ENCODE results near the gene RHOF. TPM values are rescaled to one million over a fixed set of nuclear protein-coding genes. Genes with fewer than 3 reads are reported as not detected.

The RHOF gene
- total RNA-seq, 1 experiment from 2014 or later, result 29.1 TPM

DNA sequence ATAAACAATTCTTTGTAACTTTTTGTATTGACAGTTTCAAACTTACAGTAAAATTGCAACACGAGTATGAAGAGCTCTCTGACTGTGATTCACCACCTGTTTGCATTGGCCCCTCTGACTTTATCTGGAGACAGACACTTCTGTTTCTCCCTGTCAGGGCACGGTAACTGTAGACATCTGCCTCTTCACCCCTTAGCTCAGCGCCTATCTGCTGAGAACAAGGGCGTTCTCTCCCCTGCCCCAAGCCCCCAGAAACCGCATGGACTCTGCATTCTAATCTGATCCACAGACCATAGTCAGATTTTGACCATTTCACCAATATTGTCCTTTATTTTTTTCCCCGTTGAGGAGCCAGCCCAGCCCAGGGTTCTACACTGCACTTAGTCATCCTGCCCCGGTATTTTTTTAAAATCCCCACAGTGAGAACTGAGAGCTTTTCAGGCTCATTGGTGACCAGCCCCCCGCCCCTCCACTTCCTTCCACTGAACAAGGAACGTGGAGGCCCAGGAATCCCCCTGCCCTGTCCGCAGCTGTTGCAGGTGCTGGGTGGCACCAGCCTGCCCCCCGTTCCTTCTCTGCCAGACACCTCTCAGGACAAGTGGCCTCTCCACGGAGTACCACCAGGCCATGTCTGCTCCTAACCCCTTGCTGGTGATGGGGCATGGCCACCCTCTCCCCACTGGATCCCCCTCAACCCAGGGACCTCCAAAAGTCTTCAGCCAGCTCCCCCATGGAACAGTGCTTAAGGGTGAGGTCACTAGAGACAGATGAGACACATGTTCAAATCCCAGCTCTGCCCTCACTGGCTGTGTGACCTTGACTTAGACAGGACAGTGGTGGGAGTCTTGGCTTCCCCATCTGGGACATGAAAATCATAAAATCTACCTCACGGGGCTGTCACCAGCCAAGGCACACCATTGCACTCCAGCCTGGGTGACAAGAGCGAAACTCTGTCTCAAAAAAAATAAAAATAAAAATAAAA lies 11.2 kb downstream of the RHOF start:
- H2BK15ac ChIP-seq (ENCODE audit: low read depth, low read length), result no peak overlapping the region

More for the DNA sequence above, 11.2 kb downstream of the RHOF start:
- Histone ChIP-seq H3K23ac (ENCODE audit: insufficient read length, low read depth, low read length) (no peak overlapping the region), H3K4me1 (ENCODE audit: insufficient read depth, low read length) (no peaks in the 10 kb centered on the region), H3K79me1 (ENCODE audit: insufficient read depth, low read depth, low read length, poor library complexity, severe bottlenecking) (no peaks in the 10 kb centered on the region), H3K23me2 (ENCODE audit: insufficient read length, low read depth, low read length, poor library complexity, severe bottlenecking) (no peaks in the 10 kb centered on the region), H4K91ac (ENCODE audit: insufficient read length, low read depth, low read length) (no peak overlapping the region), H2BK120ac (ENCODE audit: low read depth, low read length, poor library complexity, severe bottlenecking) (no peak overlapping the region), H4K8ac (replicated peaks; ENCODE audit: insufficient read length, low read depth, low read length) (no peak overlapping the region), H4K20me1 (ENCODE audit: control insufficient read depth, insufficient read depth, insufficient read length) (no peaks in the 10 kb centered on the region), H3K56ac (ENCODE audit: insufficient read length, low read depth, low read length) (no peak overlapping the region), H3K27ac (ENCODE audit: insufficient read length, low read depth, low read length) (no peak overlapping the region), H4K5ac (ENCODE audit: insufficient read length, low read depth, low read length) (no peak overlapping the region), H3K27me3 (ENCODE audit: insufficient read depth, low read length) (no peaks in the 10 kb centered on the region), H3K14ac (ENCODE audit: insufficient read depth, low read length) (no peak overlapping the region), H3K4ac (ENCODE audit: low read depth, low read length) (no peak overlapping the region), H3K4me2 (ENCODE audit: insufficient read depth, insufficient read length, low read length) (no peak overlapping the region), H2AK5ac (ENCODE audit: insufficient read length, low read length) (no peak overlapping the region), H2BK12ac (ENCODE audit: insufficient read length, low read depth, low read length) (no peak overlapping the region), H3K79me2 (ENCODE audit: insufficient read depth, low read length) (no peaks in the 10 kb centered on the region), H3T11ph (ENCODE audit: low read length) (no peak overlapping the region), H2AFZ (ENCODE audit: low read length) (no peak overlapping the region), H2BK5ac (ENCODE audit: insufficient read length, low read length) (no peak overlapping the region), H3K9me3 (ENCODE audit: control insufficient read depth, low read depth, low read length) (no peaks in the 10 kb centered on the region), H2BK20ac (ENCODE audit: low read depth, low read length, poor library complexity, severe bottlenecking) (no peak overlapping the region), H3K9ac (ENCODE audit: extremely low read depth, insufficient read length, low read length) (no peak overlapping the region), H3K18ac (ENCODE audit: insufficient read length, low read depth, low read length) (no peak overlapping the region)
- peaks cover 5% of the 10 kb centered on the region; the same call in 1 of the 2 replicates for H3K27me3 Mint-ChIP-seq (ENCODE audit: low read depth)
- H3K4me3 Mint-ChIP-seq, result peak overlapping the region in 1 of 2 experiments; percentile 38; a peak in 1 of 5 replicates
- H3K4me1 Mint-ChIP-seq, result peaks cover 11 to 15% of the 10 kb centered on the region in 2 experiments
- TF ChIP-seq, protein P1, sequence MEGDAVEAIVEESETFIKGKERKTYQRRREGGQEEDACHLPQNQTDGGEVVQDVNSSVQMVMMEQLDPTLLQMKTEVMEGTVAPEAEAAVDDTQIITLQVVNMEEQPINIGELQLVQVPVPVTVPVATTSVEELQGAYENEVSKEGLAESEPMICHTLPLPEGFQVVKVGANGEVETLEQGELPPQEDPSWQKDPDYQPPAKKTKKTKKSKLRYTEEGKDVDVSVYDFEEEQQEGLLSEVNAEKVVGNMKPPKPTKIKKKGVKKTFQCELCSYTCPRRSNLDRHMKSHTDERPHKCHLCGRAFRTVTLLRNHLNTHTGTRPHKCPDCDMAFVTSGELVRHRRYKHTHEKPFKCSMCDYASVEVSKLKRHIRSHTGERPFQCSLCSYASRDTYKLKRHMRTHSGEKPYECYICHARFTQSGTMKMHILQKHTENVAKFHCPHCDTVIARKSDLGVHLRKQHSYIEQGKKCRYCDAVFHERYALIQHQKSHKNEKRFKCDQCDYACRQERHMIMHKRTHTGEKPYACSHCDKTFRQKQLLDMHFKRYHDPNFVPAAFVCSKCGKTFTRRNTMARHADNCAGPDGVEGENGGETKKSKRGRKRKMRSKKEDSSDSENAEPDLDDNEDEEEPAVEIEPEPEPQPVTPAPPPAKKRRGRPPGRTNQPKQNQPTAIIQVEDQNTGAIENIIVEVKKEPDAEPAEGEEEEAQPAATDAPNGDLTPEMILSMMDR (conservative IDR thresholded peaks at IDR 0.05), result no peak
- no CpG with 5 or more reads among the region's 14 CpGs for WGBS (ENCODE audit: extremely low coverage, insufficient read length, low lambda C conversion rate)
- peak overlapping the region; percentile 8 to 95 (median 51); a peak in 5 of 7 replicates for H3K27ac Mint-ChIP-seq
- H3K36me3 Mint-ChIP-seq (ENCODE audit: insufficient read depth in 1 of 3, low read depth in 3 of 3), result peaks cover 5 to 34% (median 20%) of the 10 kb centered on the region in 3 experiments; a peak in 6 of 7 replicates
- peak; percentile 33 for DNase-seq
- H3K9me3 Mint-ChIP-seq, result no peaks in the 10 kb centered on the region
